Suprapubic skin (tissue), 3 donors: Measurements from ENCODE around the gene ZNF506.

Experiments used
- CTCF ChIP-seq, 2 donors: fragments of 200-600 bp in 1 of 2; fragments of 450-650 bp in 1 of 2; sonication (generic) in 1 of 2; IDR thresholded peaks; one replicate each; pipeline ENCODE4 v1.5.1; 2016 to 2019; ENCODE audit warnings: antibody characterized with exemption in 2 of 2, mild to moderate bottlenecking in 1 of 2, moderate library complexity in 1 of 2
- EP300 ChIP-seq: sonication (generic); formaldehyde crosslinking; IDR thresholded peaks from one replicate; pipeline ENCODE4 v1.6.1; 2017; ENCODE audit warnings: antibody characterized with exemption
- POLR2A ChIP-seq, 2 donors: fragments of 450-650 bp; IDR thresholded peaks; one replicate each; pipeline ENCODE4 v1.6.1; 2017; ENCODE audit warnings: antibody characterized with exemption in 2 of 2, mild to moderate bottlenecking in 2 of 2, moderate library complexity in 2 of 2

GRCh38 chr19:19816679-19817078 is 4.9 kb downstream of the ZNF506 start:
- TF ChIP-seq POLR2A (IDR thresholded peaks at IDR 0.05), result no peak
- no peak for TF ChIP-seq CTCF (IDR thresholded peaks at IDR 0.05)
- TF ChIP-seq EP300, result no peak
